NOMO-1 treated with dmso at 0.1 percent for 144 hours (cell line): ENCODE results near the gene KIF26B.

ENCODE experiments used
- DNase-seq: peaks from one replicate; lab custom pipeline; 2025; ENCODE audit not compliant: unreplicated experiment; lab: John Stamatoyannopoulos, UW

The KIF26B gene

DNA sequence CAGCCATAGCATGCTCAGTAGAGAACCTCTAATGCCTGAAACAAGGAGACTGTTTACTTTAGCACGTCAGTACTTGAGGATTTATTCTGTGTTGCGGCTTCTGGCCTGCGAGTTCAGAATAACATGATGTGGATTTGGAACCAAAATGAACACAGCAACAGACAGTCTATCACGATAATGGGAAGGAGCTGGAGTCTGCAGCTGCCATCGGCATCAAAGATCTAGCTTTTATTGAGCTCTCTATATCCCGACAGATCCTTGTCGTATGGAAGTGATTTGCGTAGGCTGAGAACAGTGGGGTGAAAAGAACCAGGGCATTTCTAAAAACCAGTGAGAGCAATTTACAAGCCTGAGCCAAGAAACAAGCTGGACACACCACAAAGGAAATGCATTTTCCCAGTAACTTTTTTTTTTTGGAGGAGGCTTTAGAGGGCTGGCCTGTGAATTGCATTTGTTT, 294.2 kb downstream of the KIF26B start:
- DNase-seq: no peak

DNA sequence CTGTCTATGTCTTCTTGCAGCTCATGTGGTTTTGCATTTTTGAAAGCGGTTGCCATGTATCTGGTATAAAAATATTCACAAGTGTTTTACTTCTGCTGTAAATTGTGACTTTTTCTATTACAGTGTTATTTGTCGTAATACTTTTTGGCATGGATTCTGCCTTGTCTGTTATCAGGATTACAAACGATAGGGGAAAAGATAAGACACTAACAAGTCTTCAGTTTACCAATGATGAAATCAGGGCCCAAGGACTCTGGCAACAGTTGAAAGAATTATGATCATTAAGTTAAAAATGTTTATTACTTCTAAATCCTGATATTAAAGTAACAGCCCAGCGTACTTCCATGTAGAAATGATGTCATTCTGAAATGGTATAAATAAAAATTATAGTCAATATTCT, 298.8 kb downstream of the KIF26B start:
- DNase-seq: no peak

GRCh38 chr1:245454051-245454450, 299.3 kb downstream of the KIF26B start:
- no peak for DNase-seq

DNA sequence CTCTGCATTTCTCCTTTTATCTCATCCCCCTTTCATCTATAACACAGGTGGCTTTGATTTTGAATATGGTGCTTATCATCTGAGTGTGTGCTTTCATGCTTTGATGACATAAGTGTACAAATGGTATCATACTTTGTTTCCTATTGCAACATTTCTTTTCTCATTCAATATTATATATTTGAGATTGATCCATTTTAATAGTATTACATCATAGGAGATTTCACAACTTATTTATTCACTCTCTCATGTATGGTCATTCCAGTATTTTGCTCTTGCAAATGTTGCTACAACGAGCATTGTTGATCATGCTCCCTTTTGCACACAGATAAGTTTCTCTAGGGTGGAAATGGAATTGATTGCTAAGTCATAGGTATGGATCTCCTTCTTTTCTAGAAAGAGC, 302.8 kb downstream of the KIF26B start:
- DNase-seq: no peak

DNA sequence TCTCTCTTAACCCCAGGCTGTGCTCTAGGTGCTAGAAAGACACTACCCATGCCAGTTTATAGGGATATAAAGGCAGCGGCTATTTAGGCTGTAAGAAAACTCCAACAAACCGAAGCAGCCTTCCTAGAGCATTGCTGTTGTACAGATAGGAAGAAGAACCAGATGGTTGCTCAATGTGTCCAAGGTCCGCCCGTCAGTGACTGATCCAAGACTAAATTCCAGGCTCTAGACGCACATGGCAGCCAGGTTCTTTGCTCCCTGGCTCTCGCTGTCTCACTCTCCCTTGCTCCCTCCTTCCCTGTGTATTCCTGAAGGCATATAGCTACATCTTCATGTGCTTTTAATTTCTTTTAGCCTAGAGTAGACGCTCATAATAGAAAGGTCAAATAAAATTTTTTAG, 303.4 kb downstream of the KIF26B start:
- no peak for DNase-seq

- peak; percentile 94 for DNase-seq
Measured at GRCh38 chr1:245458761-245459174, 304.0 kb downstream of the KIF26B start.

DNA sequence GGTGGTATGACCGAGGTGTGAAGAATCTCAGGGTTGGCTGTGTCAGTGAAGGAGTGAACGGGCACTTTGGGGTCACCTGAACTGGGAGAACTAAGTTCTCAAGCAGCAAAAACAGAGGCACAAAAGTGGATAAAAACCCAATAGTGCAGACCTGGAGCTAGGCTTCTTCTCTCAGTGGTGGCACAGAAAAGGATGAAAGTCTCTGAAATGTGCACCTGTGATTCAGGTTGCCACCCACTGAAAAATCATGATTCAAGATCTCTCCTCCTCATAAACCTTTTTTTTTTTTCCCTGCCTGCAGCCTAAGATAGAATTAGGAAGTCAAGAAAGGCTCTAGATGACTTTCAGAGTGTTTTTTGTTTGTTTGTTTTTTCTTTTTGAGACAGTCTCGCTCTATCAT, 304.8 kb downstream of the KIF26B start:
- DNase-seq: no peak

DNA sequence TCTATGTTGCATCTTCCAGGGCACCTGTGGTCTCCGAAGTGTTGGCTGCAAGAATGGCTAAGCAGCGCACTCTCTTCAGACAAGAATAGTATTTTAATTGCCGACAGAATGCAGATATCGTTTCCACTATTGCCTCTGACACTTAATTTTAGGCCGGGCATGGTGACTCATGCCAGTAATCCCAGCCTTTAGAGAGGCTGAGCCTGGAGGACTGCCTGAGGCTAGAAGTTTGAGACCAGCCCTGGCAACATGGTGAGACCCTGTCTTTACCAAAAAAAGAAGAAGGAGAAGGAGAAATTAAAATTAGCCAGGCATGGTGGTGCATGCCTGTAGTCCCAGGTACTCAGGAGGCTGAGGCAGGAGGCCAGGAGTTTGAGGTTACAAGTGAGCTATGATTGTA, 306.9 kb downstream of the KIF26B start:
- DNase-seq: no peak

DNA sequence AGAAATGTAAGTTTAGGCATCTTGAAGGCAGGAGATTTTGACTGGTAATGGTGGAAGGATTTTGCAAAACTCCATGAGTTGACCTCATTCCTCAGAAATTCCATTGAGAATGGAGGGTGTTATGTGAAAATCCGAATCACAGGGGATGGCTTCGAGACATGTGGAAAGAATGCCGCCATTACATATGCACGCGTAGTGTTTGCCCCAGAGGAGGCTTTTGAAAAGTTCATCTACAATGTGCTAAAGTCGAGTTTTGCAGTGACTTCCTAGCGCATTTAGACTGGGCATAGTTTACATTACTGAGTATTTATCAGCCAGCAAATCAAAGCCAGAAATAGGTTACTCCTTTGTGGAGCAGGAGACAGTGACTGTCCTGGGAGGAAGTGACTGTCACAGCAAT, 307.4 kb downstream of the KIF26B start:
- no peak for DNase-seq

DNA sequence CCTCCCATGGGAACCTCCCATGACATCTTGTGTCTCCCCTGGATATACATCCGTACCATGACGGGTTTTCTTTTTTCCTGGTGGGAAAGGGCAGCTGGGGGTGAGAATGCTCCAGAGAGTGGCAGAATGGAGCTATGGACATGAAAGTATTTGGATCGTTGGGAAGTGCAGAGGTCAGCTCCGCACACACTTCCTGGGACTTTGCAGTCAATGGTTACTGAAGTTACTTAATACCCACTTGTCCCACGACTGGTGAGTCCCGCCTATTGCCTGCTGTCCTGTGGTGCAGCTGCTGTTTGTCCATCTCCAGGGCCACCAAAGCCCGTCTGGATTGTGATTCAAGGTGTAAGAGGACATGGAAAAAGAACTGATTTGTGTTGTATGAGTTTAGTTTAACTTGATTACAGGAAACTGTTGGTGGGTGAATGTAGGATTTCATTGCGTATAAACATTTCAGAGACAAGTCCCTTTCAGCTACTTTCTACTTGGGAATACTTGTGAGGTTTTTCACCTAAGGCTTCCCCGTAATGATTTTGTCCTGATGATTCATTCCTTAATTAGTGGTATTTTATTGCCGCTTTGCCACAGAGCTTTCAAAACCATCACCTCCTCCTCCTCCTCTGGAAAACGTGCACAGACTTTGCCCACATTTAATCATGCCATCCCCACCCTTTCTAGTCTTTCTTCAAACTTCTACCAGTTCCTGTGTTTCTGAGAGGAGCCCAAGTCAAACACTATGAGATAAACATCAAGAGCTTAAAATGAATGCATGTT, 308.8 kb downstream of the KIF26B start:
- no peak for DNase-seq

DNA sequence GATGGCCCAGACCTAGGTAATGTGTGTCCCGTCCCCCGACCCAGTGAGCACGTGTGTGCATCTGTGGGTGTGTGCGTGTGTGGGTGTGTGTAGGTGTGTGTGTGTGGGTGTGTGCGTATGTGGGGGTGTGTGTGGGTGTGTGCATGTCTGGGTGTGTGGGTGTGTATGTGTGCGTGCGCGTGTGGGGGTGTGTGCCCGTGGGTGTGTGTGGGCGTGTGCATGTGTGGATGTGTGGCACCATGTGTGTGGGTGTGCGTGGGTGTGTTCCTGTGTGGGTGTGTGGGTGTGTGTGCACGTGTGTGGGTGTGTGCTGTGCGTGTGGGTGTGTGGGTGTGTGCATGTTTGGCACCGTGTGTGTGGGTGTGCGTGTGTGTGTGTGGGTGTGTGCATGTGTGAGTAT, 309.5 kb downstream of the KIF26B start:
- no peak for DNase-seq

GRCh38 chr1:245465666-245466065, 310.9 kb downstream of the KIF26B start:
- DNase-seq: no peak

GRCh38 chr1:245466261-245466660, 311.5 kb downstream of the KIF26B start:
- DNase-seq: no peak

DNA sequence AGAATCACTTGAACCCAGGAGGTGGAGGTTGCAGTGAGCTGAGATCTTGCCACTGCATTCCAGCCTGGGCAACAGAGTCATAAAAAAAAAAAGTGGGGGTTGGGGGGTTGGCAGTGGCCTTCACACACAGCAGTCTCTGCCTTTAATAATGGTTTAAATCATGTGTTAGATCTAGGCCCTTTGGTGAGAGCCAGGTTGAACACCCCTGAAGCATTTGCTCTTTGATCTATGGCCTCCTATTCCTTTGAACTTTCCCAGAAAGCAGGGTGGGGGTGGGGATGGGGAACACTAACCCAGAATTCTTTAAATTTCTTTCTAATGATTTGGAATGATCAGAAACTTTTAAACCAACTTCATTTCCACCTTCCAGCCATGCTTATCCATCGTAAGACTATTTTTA, 313.0 kb downstream of the KIF26B start:
- DNase-seq: no peak

DNA sequence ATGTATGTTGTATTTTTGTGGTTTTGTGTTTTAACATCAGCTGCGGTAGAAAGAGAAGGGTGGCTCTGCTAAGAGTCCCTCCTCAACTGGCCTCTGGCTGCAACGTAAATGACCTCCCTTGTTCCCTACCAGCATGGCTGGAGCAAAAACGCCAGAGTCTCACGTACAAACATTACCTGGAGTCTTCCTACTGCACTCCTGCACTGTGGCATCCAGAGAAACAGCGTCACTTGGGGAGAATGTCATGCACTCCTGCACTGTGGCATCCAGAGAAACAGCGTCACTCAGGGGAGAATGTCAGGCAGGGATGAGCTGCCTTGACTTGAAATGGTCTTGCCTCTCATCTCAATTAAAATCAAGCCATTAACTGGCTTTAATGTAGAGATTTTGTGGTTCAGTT, 314.2 kb downstream of the KIF26B start:
- DNase-seq: no peak

- no peak for DNase-seq
Measured at GRCh38 chr1:245469734-245470133, 314.9 kb downstream of the KIF26B start.

GRCh38 chr1:245475126-245475525, 320.3 kb downstream of the KIF26B start:
- DNase-seq: no peak

DNA sequence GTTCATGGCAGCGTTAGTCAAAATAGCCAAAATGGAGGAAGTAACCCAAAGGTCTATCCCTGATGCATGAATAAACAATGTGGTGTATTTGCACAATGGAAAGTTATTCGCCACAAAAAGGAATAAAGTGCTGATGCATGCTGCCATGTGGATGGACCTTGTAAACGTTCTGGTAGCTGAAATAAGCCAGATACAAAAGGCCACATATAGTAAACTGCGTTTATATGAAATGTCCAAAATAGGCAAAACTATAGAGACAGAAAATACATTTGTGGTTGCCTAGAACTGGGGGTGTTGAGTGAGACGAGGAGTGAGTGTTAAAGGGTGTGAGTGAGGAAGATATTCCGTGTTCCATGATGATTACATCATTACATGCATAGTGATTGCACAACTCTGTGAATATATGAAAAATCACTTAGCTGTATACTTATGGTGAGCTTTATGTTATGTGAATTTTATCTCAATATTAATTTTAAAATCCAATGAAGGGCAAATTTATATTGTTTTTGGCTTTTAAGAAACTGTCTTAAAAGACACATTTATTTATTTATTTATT, 321.3 kb downstream of the KIF26B start:
- DNase-seq: no peak

DNA sequence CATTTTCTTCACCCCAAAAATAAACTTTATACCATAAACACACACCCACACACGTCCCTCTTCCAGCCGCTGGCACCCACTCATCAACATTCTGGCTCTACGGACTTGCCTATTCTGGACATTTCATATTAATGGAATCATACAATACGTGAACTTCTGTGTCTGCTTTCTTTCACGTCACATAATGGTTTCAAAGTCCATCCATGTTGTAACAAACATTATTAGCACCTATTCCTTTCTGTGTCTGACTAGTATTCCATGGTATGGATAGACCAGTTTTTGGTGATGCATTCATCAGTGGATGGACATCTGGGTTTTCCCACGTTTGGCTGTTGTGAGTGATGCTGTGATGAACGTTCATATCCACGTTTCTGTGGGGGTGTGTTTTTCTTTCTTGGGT, 323.2 kb downstream of the KIF26B start:
- no peak for DNase-seq

GRCh38 chr1:245480393-245481120, 325.8 kb downstream of the KIF26B start:
- DNase-seq: no peak

- no peak for DNase-seq
Measured at GRCh38 chr1:245481261-245481660, 326.5 kb downstream of the KIF26B start.

DNA sequence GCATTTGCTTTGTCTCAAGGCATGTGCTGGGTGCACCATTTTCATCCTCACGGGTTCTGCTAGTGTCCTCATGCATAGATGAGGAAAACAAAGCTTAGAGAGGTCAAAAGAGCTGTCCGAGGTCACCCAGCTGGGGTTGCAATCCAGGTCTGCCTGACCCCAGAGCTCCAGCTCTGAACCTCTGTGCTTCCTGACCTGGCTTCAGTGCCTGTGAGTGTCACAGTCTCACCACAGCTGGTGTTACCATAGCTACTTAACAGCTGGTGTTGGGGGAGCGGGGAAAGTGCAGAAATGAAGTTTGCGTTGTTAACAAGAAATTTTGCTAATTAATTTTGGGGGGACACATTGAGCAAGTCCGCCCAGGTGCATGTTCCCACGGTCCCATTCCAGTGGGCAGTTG, 328.5 kb downstream of the KIF26B start:
- no peak for DNase-seq
